HG03521 (cell line): ENCODE data around the gene DIDO1.

Experiments used
- ATAC-seq: cut with Tn5 transposase; IDR thresholded peaks from one replicate; pipeline ENCODE4 v1.9.1; 2021; ENCODE audit warnings: mild to moderate bottlenecking, moderate library complexity; ENCODE audit not compliant: unreplicated experiment

Gene DIDO1

GRCh38 chr20:62898093-62898964, 28.0 kb downstream of the DIDO1 start:
- ATAC-seq = no peak

DNA sequence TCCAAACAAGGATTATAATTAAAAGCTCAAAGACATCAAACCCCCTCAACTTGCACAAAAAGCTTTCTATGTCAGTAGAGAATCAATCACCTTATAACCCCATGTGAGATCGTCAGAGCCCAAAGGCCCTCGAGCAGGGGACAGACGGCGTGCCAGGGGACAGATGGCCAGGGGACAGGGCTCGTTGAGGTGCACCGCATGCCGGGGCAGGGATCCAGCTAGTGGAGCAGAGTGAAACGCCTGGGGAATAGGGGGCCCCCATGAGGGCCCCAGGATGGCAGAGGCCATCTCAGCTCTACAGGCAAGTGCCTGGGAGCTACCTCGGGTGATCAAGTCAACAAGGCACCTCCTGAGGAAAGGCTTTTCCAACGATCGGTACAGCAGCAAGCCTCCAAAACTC, 28.6 kb downstream of the DIDO1 start:
- no peak for ATAC-seq

DNA sequence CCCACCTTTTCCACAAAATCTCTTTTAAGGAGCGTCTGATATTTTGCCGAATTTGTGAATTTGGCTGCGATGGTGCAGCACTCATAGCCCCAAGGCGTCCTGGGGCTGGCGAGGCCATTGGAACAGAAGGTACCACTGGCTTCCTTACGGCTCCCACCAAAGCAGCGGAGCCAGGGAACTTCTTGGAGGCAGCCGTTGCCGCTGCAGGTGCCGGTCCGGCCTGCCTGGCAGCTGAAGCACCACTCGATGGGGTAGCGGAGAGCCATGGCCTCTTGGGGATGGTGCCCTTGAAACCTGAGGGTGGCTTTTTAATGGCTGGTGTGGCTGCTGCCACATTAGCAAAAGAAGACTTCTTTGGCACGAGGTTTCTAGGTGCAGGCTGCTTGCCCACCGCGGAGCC, 29.8 kb downstream of the DIDO1 start:
- no peak for ATAC-seq

- no peak for ATAC-seq
Observed at GRCh38 chr20:62895539-62895938, 30.8 kb downstream of the DIDO1 start.

- no peak for ATAC-seq
Observed at GRCh38 chr20:62894261-62894660, 32.0 kb downstream of the DIDO1 start.

DNA sequence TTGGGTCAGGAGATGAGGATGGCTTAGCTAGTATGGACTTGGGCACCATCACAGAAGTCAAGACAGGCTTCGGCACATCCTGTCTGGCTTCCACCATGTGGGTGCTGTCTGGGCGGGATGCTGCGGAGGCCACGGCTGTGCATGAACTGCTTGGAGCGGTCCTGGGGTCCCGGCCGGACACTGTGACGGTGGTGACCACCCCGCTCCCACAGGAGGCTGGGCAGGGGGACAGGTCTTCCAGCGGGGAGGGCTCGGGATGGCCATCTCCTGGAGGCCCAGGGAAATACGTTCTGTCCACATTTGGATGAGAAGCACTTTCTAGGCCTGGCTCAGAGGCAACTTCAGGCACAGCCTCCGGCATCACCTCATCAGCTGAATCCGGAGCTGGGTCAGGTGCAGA, 32.6 kb downstream of the DIDO1 start:
- no peak for ATAC-seq

GRCh38 chr20:62892348-62893304, 33.7 kb downstream of the DIDO1 start:
- no peak for ATAC-seq

- ATAC-seq = no peak
Observed at GRCh38 chr20:62891111-62891510, 35.2 kb downstream of the DIDO1 start.

DNA sequence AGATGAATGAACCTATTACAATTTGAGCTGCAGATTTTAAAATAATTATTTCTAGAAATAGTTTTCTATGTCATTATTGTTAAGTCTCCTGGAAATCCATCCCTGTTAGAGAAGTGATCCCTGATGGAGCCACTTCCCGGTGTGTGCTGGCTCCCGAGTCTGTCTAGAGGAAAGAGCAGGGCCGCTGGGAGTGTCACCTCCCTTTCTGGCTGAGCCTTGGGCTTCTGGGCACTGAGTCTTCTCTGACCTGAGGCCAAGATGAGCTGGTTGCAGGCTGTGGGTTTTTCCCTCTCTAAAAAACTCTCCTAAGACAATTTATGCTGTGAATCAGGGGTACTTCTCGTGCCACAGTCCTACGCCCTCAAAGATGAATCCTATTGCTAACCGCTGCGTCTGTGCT, 35.9 kb downstream of the DIDO1 start:
- no peak for ATAC-seq

DNA sequence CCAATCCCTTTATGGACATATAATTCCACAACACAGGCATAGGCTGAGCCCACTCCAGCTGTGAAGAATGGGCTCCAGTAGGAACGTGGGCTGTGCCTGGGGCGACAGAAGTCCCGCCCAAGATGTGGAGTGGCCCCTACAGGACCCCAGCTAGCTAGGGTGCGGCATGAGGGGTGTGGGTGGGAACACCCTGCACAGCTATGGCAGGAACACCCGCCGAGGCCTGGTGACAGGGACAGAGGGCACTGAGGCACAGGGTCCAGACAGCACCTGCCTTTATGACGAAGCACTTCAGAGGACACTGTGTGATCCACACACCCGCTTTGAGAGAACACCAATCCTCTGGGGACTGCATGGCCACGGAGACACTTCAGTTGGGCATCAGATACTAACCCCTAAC, 36.4 kb downstream of the DIDO1 start:
- ATAC-seq = no peak

GRCh38 chr20:62889411-62889810, 36.9 kb downstream of the DIDO1 start:
- no peak for ATAC-seq

DNA sequence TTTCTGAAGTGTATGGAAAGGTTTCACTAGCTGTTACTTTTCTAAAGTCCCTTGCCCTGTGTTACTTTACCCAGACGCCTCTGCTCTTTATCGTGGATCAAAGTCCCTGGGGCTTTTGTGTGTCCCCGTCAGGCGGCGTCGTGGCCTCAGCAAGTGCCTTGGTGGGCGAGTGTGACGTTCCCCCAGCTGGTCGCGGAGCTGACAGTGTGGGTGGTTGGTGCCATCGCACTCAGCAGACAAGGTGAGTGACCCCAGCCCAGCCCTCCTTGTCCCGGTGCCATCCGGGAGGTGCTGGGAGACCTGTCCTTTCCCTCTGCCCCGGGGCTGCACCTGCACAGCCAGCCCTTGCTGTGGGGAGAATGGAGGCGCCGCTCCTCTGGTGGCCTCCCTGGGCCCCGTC, 37.4 kb downstream of the DIDO1 start:
- no peak for ATAC-seq

DNA sequence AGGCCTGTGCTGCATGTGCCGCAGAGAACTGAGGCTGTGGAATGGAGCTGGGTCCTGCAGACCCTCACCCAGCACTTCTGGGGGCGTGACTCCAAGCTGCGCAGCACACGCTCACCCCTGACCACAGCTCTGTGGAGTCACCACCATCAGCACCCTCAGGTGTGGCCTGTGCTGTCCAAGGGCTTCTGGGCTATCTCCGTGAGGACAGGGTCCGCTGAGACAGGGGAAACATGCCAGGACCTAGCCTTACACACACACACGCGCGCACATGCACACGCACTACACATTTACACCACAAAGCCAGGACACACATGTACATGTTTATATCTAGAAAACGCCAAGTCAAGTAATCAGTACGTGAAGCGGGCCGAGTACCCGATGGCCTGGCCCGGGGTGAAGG, 37.9 kb downstream of the DIDO1 start:
- no peak for ATAC-seq

DNA sequence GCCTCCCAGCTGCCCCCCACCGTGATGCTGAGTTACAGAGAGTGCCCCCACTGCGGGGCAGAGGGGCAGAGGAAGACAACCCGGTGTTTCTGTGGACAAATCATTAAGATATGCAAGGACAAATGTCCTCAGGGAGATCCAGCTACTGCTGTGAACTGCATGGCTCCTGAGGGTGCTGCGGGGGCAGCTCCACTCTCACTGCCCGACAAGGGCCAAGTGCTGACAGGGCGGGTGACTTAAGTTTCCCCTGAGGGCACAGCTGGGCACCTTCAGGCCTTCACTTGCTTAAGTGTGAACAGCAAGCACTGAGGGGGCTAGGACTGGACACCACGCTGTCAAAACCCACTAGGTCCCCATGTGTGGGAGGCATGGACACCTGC, 38.5 kb downstream of the DIDO1 start:
- ATAC-seq = no peak

GRCh38 chr20:62887152-62887859, 39.0 kb downstream of the DIDO1 start:
- no peak for ATAC-seq

DNA sequence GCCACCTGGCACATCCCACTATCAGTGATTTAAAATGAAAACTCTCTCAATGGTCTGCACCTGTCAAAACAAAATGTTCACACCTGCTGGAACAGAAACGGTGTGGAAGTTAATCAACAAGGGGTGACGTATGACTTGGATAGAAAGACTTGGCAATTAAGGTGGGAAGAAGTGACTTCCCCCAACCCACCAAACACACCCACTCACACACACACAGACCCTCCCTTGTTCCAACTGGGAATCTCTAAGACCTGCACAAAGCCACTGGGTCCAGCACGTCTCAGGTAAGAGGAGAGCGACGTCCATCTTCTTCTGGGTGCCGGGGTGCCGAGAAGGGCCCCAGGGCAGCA, 39.6 kb downstream of the DIDO1 start:
- no peak for ATAC-seq

DNA sequence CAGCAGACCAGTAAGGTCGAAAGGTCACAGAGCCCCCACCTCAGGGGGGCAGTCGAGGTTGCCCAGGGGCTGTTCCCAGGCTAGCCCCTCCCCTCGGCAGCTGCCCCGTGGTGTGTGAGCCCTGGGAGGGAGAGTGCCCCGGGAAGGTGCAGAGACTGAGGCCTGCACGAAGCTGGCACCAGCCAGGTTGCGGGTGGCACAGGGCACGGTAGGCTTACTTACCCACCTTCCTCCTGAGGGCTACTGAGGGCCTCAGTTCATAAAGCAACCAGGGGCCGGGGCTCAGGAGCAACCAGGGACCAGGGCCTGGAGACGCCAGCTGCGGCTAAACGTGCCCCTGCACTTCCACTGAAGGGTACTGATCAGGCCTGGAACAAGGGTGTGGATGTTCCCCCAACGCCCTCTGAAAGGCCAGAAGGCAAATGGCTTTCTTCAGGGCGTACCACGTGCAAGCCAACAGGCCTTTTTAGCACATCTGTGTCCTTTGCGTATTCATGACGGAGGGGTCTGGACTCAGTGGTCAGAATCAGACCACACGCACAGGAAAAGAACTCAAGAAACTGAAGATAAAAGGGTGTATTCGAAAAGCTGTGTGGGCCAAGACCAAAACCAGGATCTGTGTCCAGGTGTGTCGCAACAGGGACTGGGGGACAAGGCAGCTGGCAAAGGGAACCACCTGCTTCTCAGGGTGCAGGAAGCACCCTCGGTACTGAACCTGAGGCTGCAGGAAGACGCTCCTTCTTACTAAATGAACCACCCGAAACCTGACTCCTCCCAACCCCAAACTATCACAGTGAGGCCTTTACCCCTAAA, 40.2 kb downstream of the DIDO1 start:
- no peak for ATAC-seq

- no peak for ATAC-seq
Observed at GRCh38 chr20:62885046-62885895, 41.0 kb downstream of the DIDO1 start.

DNA sequence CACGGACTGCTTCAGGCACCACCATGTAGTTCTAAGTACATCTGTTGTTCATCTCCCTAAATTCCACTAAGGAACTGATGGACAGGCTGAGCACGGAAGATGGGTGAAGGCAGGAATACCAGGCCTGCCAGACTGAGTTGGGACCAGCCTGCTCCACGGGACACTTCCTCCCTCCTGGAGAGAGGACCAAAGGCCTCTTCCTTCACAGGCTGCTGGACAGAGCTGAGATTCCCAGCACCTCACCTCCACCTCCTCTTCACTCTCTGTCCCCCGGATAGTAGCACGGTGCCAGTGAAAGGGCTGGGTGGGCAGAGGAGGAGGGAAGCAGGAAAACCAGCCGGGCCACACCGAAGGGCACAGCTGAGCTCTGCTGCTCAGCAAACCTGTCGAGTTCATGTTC, 41.7 kb downstream of the DIDO1 start:
- no peak for ATAC-seq

- no peak for ATAC-seq
Observed at GRCh38 chr20:62882426-62882825, 43.9 kb downstream of the DIDO1 start.
